Liver (tissue), 9 donors: ENCODE data around the gene FOXA3. TPM values are rescaled to one million over a fixed set of nuclear protein-coding genes. Genes with fewer than 3 reads are reported as not detected.

Experiments used
- DNase-seq: peaks from one replicate; pipeline ENCODE4 v3.0.0-alpha.2; 2017; ENCODE audit warnings: low spot score
- H3K27ac ChIP-seq, 2 donors: one replicate each; pipeline ENCODE4 v1.7.0; 2013; ENCODE audit warnings: inconsistent platforms in 2 of 2, low read length in 2 of 2, control low read depth in 1 of 2, low read depth in 1 of 2, mild to moderate bottlenecking in 1 of 2
- H3K27me3 ChIP-seq, 4 donors: one replicate each; pipeline versions ENCODE4 v1.6.1 to v1.7.0; 2013; ENCODE audit warnings: low read length in 3 of 4, inconsistent platforms in 1 of 4, mild to moderate bottlenecking in 1 of 4, moderate library complexity in 1 of 4; ENCODE audit not compliant: control insufficient read depth in 4 of 4, insufficient read depth in 4 of 4
- H3K36me3 ChIP-seq, 4 donors: one replicate each; pipeline versions ENCODE4 v1.6.1 to v1.7.0; 2013; ENCODE audit warnings: low read length in 3 of 4, mild to moderate bottlenecking in 3 of 4, low read depth in 1 of 4, moderate library complexity in 1 of 4; ENCODE audit not compliant: control insufficient read depth in 4 of 4, insufficient read depth in 3 of 4
- H3K4me1 ChIP-seq, 4 donors: one replicate each; pipeline versions ENCODE4 v1.6.1 to v1.7.0; 2013; ENCODE audit warnings: low read length in 3 of 4, mild to moderate bottlenecking in 3 of 4, moderate library complexity in 1 of 4; ENCODE audit not compliant: control insufficient read depth in 4 of 4, insufficient read depth in 4 of 4
- H3K4me3 ChIP-seq, 3 donors: one replicate each; pipeline versions ENCODE4 v1.6.1 to v1.7.0; 2013; ENCODE audit warnings: low read length in 3 of 3, control low read depth in 1 of 3, low read depth in 1 of 3, mild to moderate bottlenecking in 1 of 3
- H3K9ac ChIP-seq, 2 donors: one replicate each; pipeline ENCODE4 v1.7.0; 2013; ENCODE audit warnings: low read length in 2 of 2, mild to moderate bottlenecking in 2 of 2, moderate library complexity in 2 of 2, control low read depth in 1 of 2, low read depth in 1 of 2
- H3K9me3 ChIP-seq, 4 donors: one replicate each; pipeline versions ENCODE4 v1.6.1 to v1.7.0; 2013; ENCODE audit warnings: low read length in 3 of 4; ENCODE audit not compliant: control insufficient read depth in 4 of 4
- EGR1 ChIP-seq, 2 donors: IDR thresholded peaks; 2 replicates each; pipeline ENCODE4 v1.6.1; 2016 to 2018; ENCODE audit warnings: antibody characterized with exemption in 2 of 2, low read depth in 2 of 2
- FOXA1 ChIP-seq: IDR thresholded peaks from 2 replicates; pipeline ENCODE4 v1.6.1; 2016; ENCODE audit warnings: antibody characterized with exemption
- FOXA2 ChIP-seq: IDR thresholded peaks from 2 replicates; pipeline ENCODE4 v1.6.1; 2016; ENCODE audit warnings: antibody characterized with exemption
- HNF4A ChIP-seq, 2 donors: conservative IDR thresholded peaks; 2 replicates each; pipeline ENCODE4 v1.6.1; 2016; ENCODE audit warnings: antibody characterized with exemption in 2 of 2, mild to moderate bottlenecking in 2 of 2
- NR2F2 ChIP-seq: IDR thresholded peaks from 2 replicates; pipeline ENCODE4 v1.6.1; 2016; ENCODE audit warnings: antibody characterized with exemption
- RAD21 ChIP-seq, 2 donors: IDR thresholded peaks; 2 replicates each; pipeline ENCODE4 v1.6.1; 2016; ENCODE audit warnings: antibody characterized with exemption in 2 of 2, mild to moderate bottlenecking in 2 of 2
- TAF1 ChIP-seq: conservative IDR thresholded peaks from 2 replicates; pipeline ENCODE4 v1.6.1; 2016; ENCODE audit warnings: antibody characterized with exemption, mild to moderate bottlenecking
- YY1 ChIP-seq: IDR thresholded peaks from 2 replicates; pipeline ENCODE4 v1.6.1; 2016; ENCODE audit warnings: antibody characterized with exemption, mild to moderate bottlenecking
- WGBS: extraction: QIAGEN DNeasy Blood & Tissue Kit; methylation state at CpG from one replicate; pipeline ENCODE4 v1.1.7; 2013; 5-methylcytosine and 5-hydroxymethylcytosine counted together
- polyA plus RNA-seq, 2 donors: library from polyadenylated mRNA; stranded (reverse) in 1 of 2; unstranded in 1 of 2; fragments of 200-250 nt in 1 of 2; fragments of >200 nt in 1 of 2; fragmentation: Nextera tagmentation in 1 of 2; extraction: Ambion mirVana in 1 of 2; gene quantifications; one replicate each; pipeline versions ENCODE4 v1.2.1 to v1.2.3, GENCODE V29; 2013 to 2015
- total RNA-seq, 2 donors: library from RNA; depleted of rRNA; stranded (reverse); fragments of >200 nt; gene quantifications; one replicate each; pipeline ENCODE4 v1.2.3, GENCODE V29; 2014
- TF ChIP-seq, protein P1 (sequence below): IDR thresholded peaks from 2 replicates; pipeline ENCODE4 v1.6.1; 2016; ENCODE audit warnings: antibody characterized with exemption, mild to moderate bottlenecking
- TF ChIP-seq, protein P2 (sequence below): IDR thresholded peaks from 2 replicates; pipeline ENCODE4 v1.6.1; 2016; ENCODE audit warnings: antibody characterized with exemption
- TF ChIP-seq, protein P3 (sequence below): fragments of 150-350 bp; IDR thresholded peaks from 2 replicates; pipeline ENCODE4 v1.5.1; 2017; ENCODE audit warnings: improper control_type of control experiment, low read depth, low read length; ENCODE audit not compliant: missing input control
- donor health status: healthy.
- donor health status: healthy.
- donor health status: healthy.
- donor health status: healthy.
- donor health status: healthy.

Gene FOXA3
- total and polyA plus RNA-seq, 4 donors: 11.5 to 37.1 (median 21.6) TPM

DNA sequence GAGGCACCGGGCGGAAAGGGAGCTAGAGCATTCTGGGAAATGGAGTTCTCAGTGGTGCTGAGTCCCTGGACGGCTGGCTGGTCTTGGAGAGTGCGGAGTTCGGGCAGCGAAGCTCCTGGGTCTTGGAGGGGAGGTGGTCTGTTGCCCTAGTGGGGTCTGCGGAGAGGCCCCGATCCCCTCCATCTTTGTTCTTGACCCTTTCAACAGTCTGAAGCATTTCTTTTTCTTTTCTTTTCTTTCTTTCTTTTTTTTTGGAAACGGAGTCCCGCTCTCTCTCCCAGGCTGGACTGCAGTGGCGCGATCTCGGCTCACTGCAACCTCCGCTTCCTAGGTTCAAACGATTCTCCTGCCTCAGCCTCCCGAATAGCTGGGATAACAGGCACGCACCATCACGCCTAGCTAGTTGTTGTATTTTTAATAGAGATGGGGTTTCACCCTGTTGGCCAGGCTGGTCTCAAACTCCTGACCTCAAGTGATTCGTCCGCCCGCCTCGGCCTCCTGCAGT is 739 bp upstream of the FOXA3 start:
- Histone ChIP-seq H3K36me3 (no peaks in the 10 kb centered on the region), H3K9ac (peak overlapping the region; percentile 50 to 71), H3K27me3 (no peaks in the 10 kb centered on the region), H3K4me3 (peak overlapping the region; percentile 27 to 92 (median 47)), H3K9me3 (no peaks in the 10 kb centered on the region), H3K4me1 (peaks cover 6 to 51% (median 33%) of the 10 kb centered on the region in 4 donors), H3K27ac (peak overlapping the region; percentile 64 to 93)
- DNase-seq: no peak
- TF ChIP-seq FOXA1 (no peak), NR2F2 (no peak), RAD21 (IDR thresholded peaks at IDR 0.05) (no peak), FOXA2 (no peak), HNF4A (conservative IDR thresholded peaks at IDR 0.05) (no peak), TAF1 (no peak), YY1 (peak; percentile 78)
- TF ChIP-seq, protein P1, sequence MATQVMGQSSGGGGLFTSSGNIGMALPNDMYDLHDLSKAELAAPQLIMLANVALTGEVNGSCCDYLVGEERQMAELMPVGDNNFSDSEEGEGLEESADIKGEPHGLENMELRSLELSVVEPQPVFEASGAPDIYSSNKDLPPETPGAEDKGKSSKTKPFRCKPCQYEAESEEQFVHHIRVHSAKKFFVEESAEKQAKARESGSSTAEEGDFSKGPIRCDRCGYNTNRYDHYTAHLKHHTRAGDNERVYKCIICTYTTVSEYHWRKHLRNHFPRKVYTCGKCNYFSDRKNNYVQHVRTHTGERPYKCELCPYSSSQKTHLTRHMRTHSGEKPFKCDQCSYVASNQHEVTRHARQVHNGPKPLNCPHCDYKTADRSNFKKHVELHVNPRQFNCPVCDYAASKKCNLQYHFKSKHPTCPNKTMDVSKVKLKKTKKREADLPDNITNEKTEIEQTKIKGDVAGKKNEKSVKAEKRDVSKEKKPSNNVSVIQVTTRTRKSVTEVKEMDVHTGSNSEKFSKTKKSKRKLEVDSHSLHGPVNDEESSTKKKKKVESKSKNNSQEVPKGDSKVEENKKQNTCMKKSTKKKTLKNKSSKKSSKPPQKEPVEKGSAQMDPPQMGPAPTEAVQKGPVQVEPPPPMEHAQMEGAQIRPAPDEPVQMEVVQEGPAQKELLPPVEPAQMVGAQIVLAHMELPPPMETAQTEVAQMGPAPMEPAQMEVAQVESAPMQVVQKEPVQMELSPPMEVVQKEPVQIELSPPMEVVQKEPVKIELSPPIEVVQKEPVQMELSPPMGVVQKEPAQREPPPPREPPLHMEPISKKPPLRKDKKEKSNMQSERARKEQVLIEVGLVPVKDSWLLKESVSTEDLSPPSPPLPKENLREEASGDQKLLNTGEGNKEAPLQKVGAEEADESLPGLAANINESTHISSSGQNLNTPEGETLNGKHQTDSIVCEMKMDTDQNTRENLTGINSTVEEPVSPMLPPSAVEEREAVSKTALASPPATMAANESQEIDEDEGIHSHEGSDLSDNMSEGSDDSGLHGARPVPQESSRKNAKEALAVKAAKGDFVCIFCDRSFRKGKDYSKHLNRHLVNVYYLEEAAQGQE: no peak
- 2% methylated on average over 22 of the region's 22 CpGs for WGBS

DNA sequence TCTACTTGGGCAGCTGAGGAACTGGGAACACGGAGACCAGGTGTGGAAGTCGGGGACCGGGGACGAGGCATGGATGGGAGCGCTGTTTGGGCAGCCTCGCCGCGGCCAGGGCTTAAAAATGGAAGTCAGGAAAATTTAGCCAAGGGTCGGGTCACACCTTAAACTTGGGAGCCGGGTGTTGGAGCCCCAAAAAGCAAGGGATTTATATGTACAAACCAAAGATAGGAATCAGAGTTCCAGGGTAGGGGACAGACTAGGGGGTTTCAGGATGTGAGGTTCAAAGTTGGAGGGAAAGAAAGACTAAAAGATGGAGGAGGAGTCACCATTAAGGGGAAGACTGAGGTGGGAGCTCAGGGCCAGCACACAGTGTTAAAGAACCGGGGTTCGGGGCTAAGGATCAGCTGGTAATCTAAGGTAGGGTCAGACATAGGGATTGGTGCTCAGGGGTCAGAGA is 530 bp downstream of the FOXA3 start:
- H3K4me3 ChIP-seq: peak overlapping the region; percentile 83 to 92 (median 83)

More for the DNA sequence above, 530 bp downstream of the FOXA3 start:
- H3K36me3 ChIP-seq: no peaks in the 10 kb centered on the region
- H3K9me3 ChIP-seq: no peaks in the 10 kb centered on the region
- peaks cover 9 to 57% (median 40%) of the 10 kb centered on the region in 4 donors for H3K4me1 ChIP-seq
- TF ChIP-seq, protein P2, sequence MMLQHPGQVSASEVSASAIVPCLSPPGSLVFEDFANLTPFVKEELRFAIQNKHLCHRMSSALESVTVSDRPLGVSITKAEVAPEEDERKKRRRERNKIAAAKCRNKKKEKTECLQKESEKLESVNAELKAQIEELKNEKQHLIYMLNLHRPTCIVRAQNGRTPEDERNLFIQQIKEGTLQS: no peak
- TF ChIP-seq, protein P3, sequence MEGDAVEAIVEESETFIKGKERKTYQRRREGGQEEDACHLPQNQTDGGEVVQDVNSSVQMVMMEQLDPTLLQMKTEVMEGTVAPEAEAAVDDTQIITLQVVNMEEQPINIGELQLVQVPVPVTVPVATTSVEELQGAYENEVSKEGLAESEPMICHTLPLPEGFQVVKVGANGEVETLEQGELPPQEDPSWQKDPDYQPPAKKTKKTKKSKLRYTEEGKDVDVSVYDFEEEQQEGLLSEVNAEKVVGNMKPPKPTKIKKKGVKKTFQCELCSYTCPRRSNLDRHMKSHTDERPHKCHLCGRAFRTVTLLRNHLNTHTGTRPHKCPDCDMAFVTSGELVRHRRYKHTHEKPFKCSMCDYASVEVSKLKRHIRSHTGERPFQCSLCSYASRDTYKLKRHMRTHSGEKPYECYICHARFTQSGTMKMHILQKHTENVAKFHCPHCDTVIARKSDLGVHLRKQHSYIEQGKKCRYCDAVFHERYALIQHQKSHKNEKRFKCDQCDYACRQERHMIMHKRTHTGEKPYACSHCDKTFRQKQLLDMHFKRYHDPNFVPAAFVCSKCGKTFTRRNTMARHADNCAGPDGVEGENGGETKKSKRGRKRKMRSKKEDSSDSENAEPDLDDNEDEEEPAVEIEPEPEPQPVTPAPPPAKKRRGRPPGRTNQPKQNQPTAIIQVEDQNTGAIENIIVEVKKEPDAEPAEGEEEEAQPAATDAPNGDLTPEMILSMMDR: no peak
- TF ChIP-seq FOXA1: no peak
- TF ChIP-seq EGR1 (IDR thresholded peaks at IDR 0.05; ENCODE audit: low read depth in 2 of 2): no peak
- TF ChIP-seq FOXA2: no peak
- TF ChIP-seq RAD21 (IDR thresholded peaks at IDR 0.05): no peak
- H3K27me3 ChIP-seq: no peaks in the 10 kb centered on the region
- H3K27ac ChIP-seq: peak overlapping the region; percentile 96
- 9% methylated on average over 12 of the region's 12 CpGs for WGBS
- DNase-seq: no peak
- H3K9ac ChIP-seq: peak overlapping the region; percentile 98 to 99
